ENCODE data around the gene PLA2G10.
"Not testable (repeated sequence)": the region's sequence is repeated elsewhere in the genome, so short reads cannot be mapped to it uniquely, and the experiment has no call there.

DNA sequence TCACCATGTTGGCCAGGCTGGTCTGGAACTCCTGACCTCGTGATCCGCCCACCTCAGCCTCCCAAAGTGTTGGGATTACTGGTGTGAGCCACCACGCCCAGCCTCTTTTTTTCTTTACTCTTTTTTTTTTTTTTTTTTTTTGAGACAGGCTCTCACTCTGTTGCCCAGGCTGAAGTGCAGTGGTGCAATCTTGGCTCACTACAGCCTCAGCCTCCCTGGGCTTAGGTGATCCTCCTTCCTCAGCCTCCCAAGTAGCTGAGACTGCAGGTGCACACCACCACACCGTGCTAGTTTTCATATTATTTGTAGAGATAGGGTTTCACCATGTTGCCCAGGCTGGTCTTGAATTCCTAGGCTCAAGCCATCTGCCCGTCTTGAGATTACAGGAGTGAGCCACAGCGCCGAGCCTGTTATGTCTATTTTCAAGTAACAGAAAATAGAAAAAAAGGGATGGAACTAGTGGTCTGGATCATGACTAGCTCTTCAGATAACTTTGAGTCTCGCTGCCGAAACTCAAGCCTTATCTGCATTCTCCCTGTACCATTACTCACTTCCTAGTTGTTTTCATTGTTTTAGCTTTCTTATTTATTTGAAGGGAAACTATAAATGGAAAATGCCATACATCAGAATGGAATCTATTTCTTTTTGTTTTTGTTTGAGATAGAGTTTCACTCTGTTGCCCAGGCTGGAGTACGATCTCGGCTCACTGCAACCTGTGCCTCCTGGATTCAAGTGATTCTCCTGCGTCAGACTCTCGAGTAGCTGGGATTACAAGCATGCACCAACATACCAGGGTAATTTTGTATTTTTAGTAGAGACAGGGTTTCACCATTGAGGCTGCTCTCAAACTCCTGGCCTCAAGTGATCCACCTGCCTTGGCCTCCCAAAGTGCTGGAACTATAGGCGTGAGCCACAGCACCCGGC lies 8.0 kb downstream of the PLA2G10 start:
- TF ChIP-seq, protein P1, sequence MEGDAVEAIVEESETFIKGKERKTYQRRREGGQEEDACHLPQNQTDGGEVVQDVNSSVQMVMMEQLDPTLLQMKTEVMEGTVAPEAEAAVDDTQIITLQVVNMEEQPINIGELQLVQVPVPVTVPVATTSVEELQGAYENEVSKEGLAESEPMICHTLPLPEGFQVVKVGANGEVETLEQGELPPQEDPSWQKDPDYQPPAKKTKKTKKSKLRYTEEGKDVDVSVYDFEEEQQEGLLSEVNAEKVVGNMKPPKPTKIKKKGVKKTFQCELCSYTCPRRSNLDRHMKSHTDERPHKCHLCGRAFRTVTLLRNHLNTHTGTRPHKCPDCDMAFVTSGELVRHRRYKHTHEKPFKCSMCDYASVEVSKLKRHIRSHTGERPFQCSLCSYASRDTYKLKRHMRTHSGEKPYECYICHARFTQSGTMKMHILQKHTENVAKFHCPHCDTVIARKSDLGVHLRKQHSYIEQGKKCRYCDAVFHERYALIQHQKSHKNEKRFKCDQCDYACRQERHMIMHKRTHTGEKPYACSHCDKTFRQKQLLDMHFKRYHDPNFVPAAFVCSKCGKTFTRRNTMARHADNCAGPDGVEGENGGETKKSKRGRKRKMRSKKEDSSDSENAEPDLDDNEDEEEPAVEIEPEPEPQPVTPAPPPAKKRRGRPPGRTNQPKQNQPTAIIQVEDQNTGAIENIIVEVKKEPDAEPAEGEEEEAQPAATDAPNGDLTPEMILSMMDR (IDR thresholded peaks at IDR 0.05; ENCODE audit: insufficient read depth, low read length) = not testable (repeated sequence)
- not testable (repeated sequence) for TF ChIP-seq POLR2AphosphoS5 (IDR thresholded peaks at IDR 0.05; ENCODE audit: low read depth); SPI1 (IDR thresholded peaks at IDR 0.05; ENCODE audit: borderline replicate concordance, low read depth)

Measured in HL-60 (cell line).